ENCODE measurements around the gene CYP24A1. TPM values are rescaled to one million over a fixed set of nuclear protein-coding genes. Genes with fewer than 3 reads are reported as not detected.

The CYP24A1 gene
- total RNA-seq, 2 donors from 2014 or later = 0.07 to 0.08 TPM

GRCh38 chr20:54161821-54162149 is 12.0 kb downstream of the CYP24A1 start:
- Histone ChIP-seq H3K4me3 (no peak overlapping the region), H3K27ac (no peak overlapping the region), H3K4me1 (no peaks in the 10 kb centered on the region), H3K9me3 (no peaks in the 10 kb centered on the region), H3K27me3 (no peaks in the 10 kb centered on the region), H3K36me3 (no peaks in the 10 kb centered on the region), H3K9ac (ENCODE audit: low read depth in 2 of 2, low read length in 2 of 2) (no peak overlapping the region)
- TF ChIP-seq CTCF (IDR thresholded peaks at IDR 0.05) = no peak
- no peak for DNase-seq
- intact Hi-C loops (cut with DNase I) = no loop called here

GRCh38 chr20:54161008-54161820 is 12.6 kb downstream of the CYP24A1 start:
- Histone ChIP-seq H3K4me3 (no peak overlapping the region), H3K27me3 (no peaks in the 10 kb centered on the region), H3K36me3 (no peaks in the 10 kb centered on the region), H3K9me3 (no peaks in the 10 kb centered on the region), H3K9ac (ENCODE audit: low read depth in 2 of 2, low read length in 2 of 2) (no peak overlapping the region), H3K27ac (no peak overlapping the region), H3K4me1 (no peaks in the 10 kb centered on the region)
- DNase-seq = no peak
- intact Hi-C loops (cut with DNase I) = no loop called here
- TF ChIP-seq CTCF (IDR thresholded peaks at IDR 0.05) = no peak

- no peaks in the 10 kb centered on the region for H3K27me3 ChIP-seq
- no peak overlapping the region for H3K27ac ChIP-seq
- no peak for DNase-seq
- intact Hi-C loops (cut with DNase I) = no loop called here
- no peaks in the 10 kb centered on the region for H3K36me3 ChIP-seq
- H3K4me1 ChIP-seq = no peaks in the 10 kb centered on the region
- no peaks in the 10 kb centered on the region for H3K9me3 ChIP-seq
- no peak overlapping the region for H3K4me3 ChIP-seq
- H3K9ac ChIP-seq (ENCODE audit: low read depth in 2 of 2, low read length in 2 of 2) = no peak overlapping the region
- TF ChIP-seq CTCF (IDR thresholded peaks at IDR 0.05) = no peak
These were observed 13.4 kb downstream of the CYP24A1 start for GRCh38 chr20:54160065-54161007.

- H3K9me3 ChIP-seq = no peaks in the 10 kb centered on the region
- no peak for TF ChIP-seq CTCF (IDR thresholded peaks at IDR 0.05)
- no peak overlapping the region for H3K27ac ChIP-seq
- intact Hi-C loops (cut with DNase I) = no loop called here
- no peaks in the 10 kb centered on the region for H3K27me3 ChIP-seq
- DNase-seq = no peak
- no peak overlapping the region for H3K9ac ChIP-seq (ENCODE audit: low read depth in 2 of 2, low read length in 2 of 2)
- no peaks in the 10 kb centered on the region for H3K4me1 ChIP-seq
- H3K4me3 ChIP-seq = no peak overlapping the region
- H3K36me3 ChIP-seq = no peaks in the 10 kb centered on the region
These were observed 14.8 kb downstream of the CYP24A1 start for GRCh38 chr20:54158856-54159418.

GRCh38 chr20:54158226-54158625 is 15.6 kb downstream of the CYP24A1 start:
- TF ChIP-seq CTCF (IDR thresholded peaks at IDR 0.05) = no peak
- Histone ChIP-seq H3K4me3 (no peak overlapping the region), H3K9ac (ENCODE audit: low read depth in 2 of 2, low read length in 2 of 2) (no peak overlapping the region), H3K27me3 (no peaks in the 10 kb centered on the region), H3K27ac (no peak overlapping the region), H3K36me3 (no peaks in the 10 kb centered on the region), H3K4me1 (no peaks in the 10 kb centered on the region), H3K9me3 (no peaks in the 10 kb centered on the region)
- DNase-seq = no peak
- intact Hi-C loops (cut with DNase I) = no loop called here
